Body of pancreas (tissue), 4 donors: ENCODE results near the gene IFI44L.

Experiments
- POLR2A ChIP-seq, 3 donors: fragments of 450-650 bp; IDR thresholded peaks; one replicate each; pipeline ENCODE4 v1.6.1; 2016; ENCODE audit warnings: antibody characterized with exemption in 3 of 3, mild to moderate bottlenecking in 2 of 3
- TF ChIP-seq, protein P1 (sequence below), 7 experiments: fragments of 450-650 bp in 4 of 7; fragments of 200-600 bp in 3 of 7; sonication (generic) in 3 of 7; IDR thresholded peaks; one replicate each; pipeline ENCODE4 v1.5.1; 2016 to 2019; ENCODE audit warnings: antibody characterized with exemption in 7 of 7

DNA sequence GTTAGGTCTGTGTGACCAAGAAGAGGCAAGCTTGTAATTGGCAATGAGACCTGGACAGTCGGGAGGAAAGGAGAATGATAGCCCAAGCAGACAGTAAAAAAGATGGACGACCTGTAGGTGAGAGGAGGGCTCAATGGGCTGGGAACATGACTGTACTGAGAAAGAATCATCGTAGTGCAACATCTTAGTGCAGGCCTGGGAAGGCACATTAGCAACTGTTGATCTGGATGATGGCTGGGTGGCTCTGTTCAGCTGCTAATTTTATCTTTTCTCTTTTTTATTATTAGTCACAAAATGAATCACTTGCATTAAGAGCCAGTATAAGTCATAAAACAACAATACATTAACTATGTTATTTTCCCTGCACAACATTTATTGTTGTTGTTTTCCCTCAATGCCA lies 62.2 kb downstream of the IFI44L start:
- TF ChIP-seq, protein P1, sequence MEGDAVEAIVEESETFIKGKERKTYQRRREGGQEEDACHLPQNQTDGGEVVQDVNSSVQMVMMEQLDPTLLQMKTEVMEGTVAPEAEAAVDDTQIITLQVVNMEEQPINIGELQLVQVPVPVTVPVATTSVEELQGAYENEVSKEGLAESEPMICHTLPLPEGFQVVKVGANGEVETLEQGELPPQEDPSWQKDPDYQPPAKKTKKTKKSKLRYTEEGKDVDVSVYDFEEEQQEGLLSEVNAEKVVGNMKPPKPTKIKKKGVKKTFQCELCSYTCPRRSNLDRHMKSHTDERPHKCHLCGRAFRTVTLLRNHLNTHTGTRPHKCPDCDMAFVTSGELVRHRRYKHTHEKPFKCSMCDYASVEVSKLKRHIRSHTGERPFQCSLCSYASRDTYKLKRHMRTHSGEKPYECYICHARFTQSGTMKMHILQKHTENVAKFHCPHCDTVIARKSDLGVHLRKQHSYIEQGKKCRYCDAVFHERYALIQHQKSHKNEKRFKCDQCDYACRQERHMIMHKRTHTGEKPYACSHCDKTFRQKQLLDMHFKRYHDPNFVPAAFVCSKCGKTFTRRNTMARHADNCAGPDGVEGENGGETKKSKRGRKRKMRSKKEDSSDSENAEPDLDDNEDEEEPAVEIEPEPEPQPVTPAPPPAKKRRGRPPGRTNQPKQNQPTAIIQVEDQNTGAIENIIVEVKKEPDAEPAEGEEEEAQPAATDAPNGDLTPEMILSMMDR (IDR thresholded peaks at IDR 0.05): no peak
- TF ChIP-seq POLR2A (IDR thresholded peaks at IDR 0.05): no peak
